DND-41 (cell line): ENCODE results near the gene SLC27A1.
"Not testable (repeated sequence)": the region's sequence is repeated elsewhere in the genome, so short reads cannot be mapped to it uniquely, and the experiment has no call there.

Experiments used
- ATAC-seq: fragments of 200-7000 bp; cut with Tn5 transposase; 3 replicates; pipeline ENCODE4 v1.9.1; 2021; ENCODE audit warnings: low read depth; ENCODE audit not compliant: insufficient read depth
- DNase-seq: peaks from one replicate; pipeline ENCODE4 v3.0.0-alpha.2; 2020
- H2AFZ ChIP-seq: 2 replicates; pipeline ENCODE4 v1.6.0; 2012; ENCODE audit warnings: low read depth, low read length
- H3K27ac ChIP-seq: 2 replicates; pipeline ENCODE4 v1.5.1; 2012; ENCODE audit warnings: low read length, inconsistent platforms
- H3K27me3 ChIP-seq: fragments of 200-600 bp; sonication (generic); 2 replicates; pipeline ENCODE4 v1.6.0; 2012; ENCODE audit warnings: low read length, mild to moderate bottlenecking, inconsistent platforms; ENCODE audit not compliant: insufficient read depth, poor library complexity
- H3K36me3 ChIP-seq: 2 replicates; pipeline ENCODE4 v1.5.1; 2012; ENCODE audit warnings: low read length, inconsistent platforms; ENCODE audit not compliant: insufficient read depth
- H3K4me1 ChIP-seq: 2 replicates; pipeline ENCODE4 v1.5.1; 2012; ENCODE audit warnings: mild to moderate bottlenecking, low read length; ENCODE audit not compliant: insufficient read depth
- H3K4me2 ChIP-seq: 2 replicates; pipeline ENCODE4 v1.6.0; 2012; ENCODE audit warnings: mild to moderate bottlenecking, moderate library complexity, low read length, inconsistent platforms; ENCODE audit not compliant: insufficient read depth
- H3K4me3 ChIP-seq, 2 experiments: fragments of 200-600 bp in 1 of 2; shearing (Covaris generic) in 1 of 2; 2 replicates each; pipeline ENCODE4 v1.5.1; 2012 to 2016; ENCODE audit warnings: inconsistent platforms in 2 of 2, low read length in 2 of 2, mild to moderate bottlenecking in 2 of 2, low read depth in 1 of 2, moderate library complexity in 1 of 2
- H3K79me2 ChIP-seq: 2 replicates; pipeline ENCODE4 v1.6.0; 2012; ENCODE audit warnings: low read length, inconsistent platforms; ENCODE audit not compliant: insufficient read depth
- H3K9ac ChIP-seq: 2 replicates; pipeline ENCODE4 v1.6.0; 2012; ENCODE audit warnings: low read depth, mild to moderate bottlenecking, inconsistent platforms, low read length, moderate library complexity
- H3K9me3 ChIP-seq: 2 replicates; pipeline ENCODE4 v1.5.1; 2012; ENCODE audit warnings: low read length, moderate library complexity, mild to moderate bottlenecking, inconsistent platforms; ENCODE audit not compliant: insufficient read depth, severe bottlenecking
- H4K20me1 ChIP-seq: 2 replicates; pipeline ENCODE4 v1.6.0; 2012; ENCODE audit warnings: low read length; ENCODE audit not compliant: insufficient read depth
- EZH2 ChIP-seq: IDR thresholded peaks from 3 replicates; pipeline ENCODE4 v1.6.1; 2012; ENCODE audit warnings: borderline replicate concordance, low read depth, mild to moderate bottlenecking, moderate library complexity, low read length, inconsistent platforms; ENCODE audit not compliant: severe bottlenecking
- TF ChIP-seq, protein P1 (sequence below): IDR thresholded peaks from 2 replicates; pipeline ENCODE4 v1.5.1; 2012; ENCODE audit warnings: borderline replicate concordance, low read length, moderate library complexity, mild to moderate bottlenecking; ENCODE audit not compliant: poor library complexity, severe bottlenecking; ENCODE audit errors: extremely low read depth

Gene SLC27A1

DNA sequence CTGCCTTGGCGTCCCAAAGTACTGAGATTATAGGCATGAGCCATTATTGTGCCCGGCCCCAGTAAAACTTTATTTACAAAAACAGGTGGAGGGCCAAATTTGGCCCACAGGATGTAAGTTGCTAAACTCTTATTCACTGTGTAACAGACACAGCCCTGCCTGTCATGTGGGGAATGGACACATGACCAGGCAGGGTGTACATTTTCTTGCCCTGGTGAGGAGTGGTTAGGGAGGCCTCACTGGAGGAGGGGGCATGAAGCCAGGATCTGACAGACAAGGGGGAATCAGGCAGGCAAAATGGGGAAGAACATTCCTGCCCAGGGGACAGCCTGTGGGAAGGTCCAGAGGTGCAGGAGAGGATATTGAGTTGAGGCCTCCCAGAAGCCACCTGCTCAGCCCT is 33.7 kb downstream of the SLC27A1 start:
- DNase-seq (no peak), ATAC-seq (no peak)
- Histone ChIP-seq H3K27me3 (no peaks in the 10 kb centered on the region), H3K9me3 (no peaks in the 10 kb centered on the region), H4K20me1 (peaks cover 24% of the 10 kb centered on the region), H3K79me2 (peaks cover 46% of the 10 kb centered on the region), H3K27ac (no peak overlapping the region), H2AFZ (no peak overlapping the region), H3K4me2 (no peak overlapping the region), H3K9ac (no peak overlapping the region), H3K4me3 (no peak overlapping the region), H3K4me1 (peaks cover 17% of the 10 kb centered on the region), H3K36me3 (peaks cover 14% of the 10 kb centered on the region)
- TF ChIP-seq, protein P1, sequence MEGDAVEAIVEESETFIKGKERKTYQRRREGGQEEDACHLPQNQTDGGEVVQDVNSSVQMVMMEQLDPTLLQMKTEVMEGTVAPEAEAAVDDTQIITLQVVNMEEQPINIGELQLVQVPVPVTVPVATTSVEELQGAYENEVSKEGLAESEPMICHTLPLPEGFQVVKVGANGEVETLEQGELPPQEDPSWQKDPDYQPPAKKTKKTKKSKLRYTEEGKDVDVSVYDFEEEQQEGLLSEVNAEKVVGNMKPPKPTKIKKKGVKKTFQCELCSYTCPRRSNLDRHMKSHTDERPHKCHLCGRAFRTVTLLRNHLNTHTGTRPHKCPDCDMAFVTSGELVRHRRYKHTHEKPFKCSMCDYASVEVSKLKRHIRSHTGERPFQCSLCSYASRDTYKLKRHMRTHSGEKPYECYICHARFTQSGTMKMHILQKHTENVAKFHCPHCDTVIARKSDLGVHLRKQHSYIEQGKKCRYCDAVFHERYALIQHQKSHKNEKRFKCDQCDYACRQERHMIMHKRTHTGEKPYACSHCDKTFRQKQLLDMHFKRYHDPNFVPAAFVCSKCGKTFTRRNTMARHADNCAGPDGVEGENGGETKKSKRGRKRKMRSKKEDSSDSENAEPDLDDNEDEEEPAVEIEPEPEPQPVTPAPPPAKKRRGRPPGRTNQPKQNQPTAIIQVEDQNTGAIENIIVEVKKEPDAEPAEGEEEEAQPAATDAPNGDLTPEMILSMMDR, result no peak
- no peak for TF ChIP-seq EZH2

DNA sequence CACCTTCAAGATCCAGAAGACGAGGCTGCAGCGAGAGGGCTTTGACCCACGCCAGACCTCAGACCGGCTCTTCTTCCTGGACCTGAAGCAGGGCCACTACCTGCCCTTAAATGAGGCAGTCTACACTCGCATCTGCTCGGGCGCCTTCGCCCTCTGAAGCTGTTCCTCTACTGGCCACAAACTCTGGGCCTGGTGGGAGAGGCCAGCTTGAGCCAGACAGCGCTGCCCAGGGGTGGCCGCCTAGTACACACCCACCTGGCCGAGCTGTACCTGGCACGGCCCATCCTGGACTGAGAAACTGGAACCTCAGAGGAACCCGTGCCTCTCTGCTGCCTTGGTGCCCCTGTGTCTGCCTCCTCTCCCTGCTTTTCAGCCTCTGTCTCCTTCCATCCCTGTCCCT is 34.1 kb downstream of the SLC27A1 start:
- ATAC-seq (no peak), DNase-seq (no peak)
- H3K4me1 ChIP-seq, result peaks cover 19% of the 10 kb centered on the region
- H3K27ac ChIP-seq, result no peak overlapping the region; the same call in 1 of the 2 replicates
- peaks cover 24% of the 10 kb centered on the region for H4K20me1 ChIP-seq
- H3K4me2 ChIP-seq, result no peak overlapping the region
- no peaks in the 10 kb centered on the region for H3K27me3 ChIP-seq
- peaks cover 14% of the 10 kb centered on the region for H3K36me3 ChIP-seq
- no peak overlapping the region for H3K4me3 ChIP-seq
- H2AFZ ChIP-seq, result no peak overlapping the region
- peaks cover 50% of the 10 kb centered on the region for H3K79me2 ChIP-seq
- TF ChIP-seq EZH2, result no peak
- TF ChIP-seq, protein P1, result no peak
- H3K9ac ChIP-seq, result no peak overlapping the region
- no peaks in the 10 kb centered on the region for H3K9me3 ChIP-seq

DNA sequence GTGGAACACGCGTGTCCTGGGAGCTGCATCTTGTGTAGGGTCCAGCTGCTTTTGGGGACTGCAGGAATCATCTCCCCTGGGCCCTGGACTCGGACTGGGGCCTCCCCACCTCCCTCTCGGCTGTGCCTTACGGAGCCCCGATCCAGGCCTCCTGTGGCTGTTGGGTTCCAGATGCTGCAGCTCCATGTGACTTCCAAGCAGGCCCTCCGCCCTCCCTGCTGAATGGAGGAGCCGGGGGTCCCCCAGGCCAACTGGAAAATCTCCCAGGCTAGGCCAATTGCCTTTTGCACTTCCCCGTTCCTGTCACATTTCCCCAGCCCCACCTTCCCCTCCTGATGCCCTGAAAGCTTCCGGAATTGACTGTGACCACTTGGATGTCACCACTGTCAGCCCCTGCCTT is 34.9 kb downstream of the SLC27A1 start:
- Histone ChIP-seq H3K36me3 (peaks cover 14% of the 10 kb centered on the region), H3K9ac (no peak overlapping the region), H3K4me3 (no peak overlapping the region), H3K79me2 (peaks cover 57% of the 10 kb centered on the region), H3K4me1 (peaks cover 21% of the 10 kb centered on the region), H3K27ac (no peak overlapping the region), H3K9me3 (no peaks in the 10 kb centered on the region), H3K4me2 (no peak overlapping the region), H4K20me1 (peaks cover 24% of the 10 kb centered on the region), H2AFZ (no peak overlapping the region), H3K27me3 (no peaks in the 10 kb centered on the region)
- DNase-seq (no peak), ATAC-seq (no peak)
- TF ChIP-seq, protein P1, result no peak
- no peak for TF ChIP-seq EZH2

DNA sequence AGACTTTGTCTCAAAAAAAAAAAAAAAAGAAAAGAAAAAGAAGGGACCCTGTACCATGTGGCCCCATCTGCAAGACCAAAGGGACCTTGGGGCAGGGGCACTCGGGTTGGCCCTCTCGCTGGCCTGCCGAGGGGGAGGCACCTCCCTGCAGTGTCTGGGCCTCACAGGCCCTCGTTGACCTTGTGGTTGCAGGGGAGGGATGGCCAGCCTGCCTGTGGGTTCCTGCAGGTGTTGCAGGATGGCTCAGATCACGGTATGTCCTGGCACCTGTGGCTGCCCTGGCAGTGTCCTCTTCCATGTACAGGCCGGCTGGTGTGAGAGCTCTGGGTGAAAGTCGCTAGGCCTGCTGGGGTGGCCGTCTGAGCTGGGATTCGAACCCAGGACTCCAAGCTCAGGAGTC is 36.4 kb downstream of the SLC27A1 start:
- DNase-seq (no peak), ATAC-seq (no peak)
- no peak overlapping the region for H3K4me2 ChIP-seq
- H3K9me3 ChIP-seq, result no peaks in the 10 kb centered on the region
- H3K27me3 ChIP-seq, result no peaks in the 10 kb centered on the region
- H3K9ac ChIP-seq, result no peak overlapping the region
- H3K4me3 ChIP-seq, result no peak overlapping the region
- H3K4me1 ChIP-seq, result peaks cover 19% of the 10 kb centered on the region
- no peak for TF ChIP-seq EZH2
- TF ChIP-seq, protein P1, result no peak
- peaks cover 64% of the 10 kb centered on the region for H3K79me2 ChIP-seq
- peaks cover 5% of the 10 kb centered on the region for H3K36me3 ChIP-seq
- H4K20me1 ChIP-seq, result peaks cover 12% of the 10 kb centered on the region
- no peak overlapping the region for H3K27ac ChIP-seq
- H2AFZ ChIP-seq, result no peak overlapping the region

DNA sequence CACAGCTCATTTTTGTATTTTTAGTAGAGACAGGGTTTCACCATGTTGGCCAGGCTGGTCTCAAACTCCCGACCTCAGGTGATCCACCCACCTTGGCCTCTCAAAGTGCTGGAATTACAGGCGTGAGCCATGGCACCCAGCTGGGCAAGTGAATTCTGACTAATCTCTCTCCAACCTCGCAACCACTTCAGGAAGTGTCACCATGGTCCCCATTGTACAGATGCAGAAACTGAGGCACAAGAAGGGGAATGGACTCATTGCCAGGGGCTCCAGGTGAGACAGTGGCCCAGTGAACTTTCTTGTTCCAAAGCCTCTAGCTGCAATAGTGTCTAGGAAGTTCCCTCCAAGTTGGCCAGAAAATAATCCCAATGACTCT is 38.2 kb downstream of the SLC27A1 start:
- not testable (repeated sequence) for ATAC-seq, H3K27me3 ChIP-seq, H3K27ac ChIP-seq, H3K4me3 ChIP-seq, H3K9ac ChIP-seq, H2AFZ ChIP-seq, H3K36me3 ChIP-seq, H3K9me3 ChIP-seq, DNase-seq
- H3K4me1 ChIP-seq, result peaks cover 31% of the 10 kb centered on the region
- peaks cover 19% of the 10 kb centered on the region for H4K20me1 ChIP-seq
- H3K79me2 ChIP-seq, result peaks cover 77% of the 10 kb centered on the region
- peak overlapping the region; percentile 34; the same call in 1 of the 2 replicates for H3K4me2 ChIP-seq
